HG03575 (cell line): ENCODE measurements around the gene ZMIZ1.
"Not testable (repeated sequence)": the region's sequence is repeated elsewhere in the genome, so short reads cannot be mapped to it uniquely, and the experiment has no call there.

ENCODE experiments used
- ATAC-seq: cut with Tn5 transposase; IDR thresholded peaks from one replicate; pipeline ENCODE4 v1.9.1; 2021; ENCODE audit not compliant: unreplicated experiment, insufficient number of reproducible peaks, low FRiP score; ENCODE audit errors: extremely low read depth

The ZMIZ1 gene

GRCh38 chr10:79274279-79275104 is 205.7 kb downstream of the ZMIZ1 start:
- no peak for ATAC-seq

- no peak for ATAC-seq
Measured at GRCh38 chr10:79275105-79275430, 206.3 kb downstream of the ZMIZ1 start.

- no peak for ATAC-seq
Measured at GRCh38 chr10:79275431-79275851, 206.7 kb downstream of the ZMIZ1 start.

GRCh38 chr10:79277579-79278269 is 209.0 kb downstream of the ZMIZ1 start:
- no peak for ATAC-seq

- ATAC-seq = not testable (repeated sequence)
Measured at GRCh38 chr10:79279047-79279446, 210.3 kb downstream of the ZMIZ1 start.

- no peak for ATAC-seq
Measured at GRCh38 chr10:79280956-79281355, 212.2 kb downstream of the ZMIZ1 start.

GRCh38 chr10:79282388-79282787 is 213.6 kb downstream of the ZMIZ1 start:
- no peak for ATAC-seq

- no peak for ATAC-seq
Measured at GRCh38 chr10:79283616-79284015, 214.8 kb downstream of the ZMIZ1 start.

- ATAC-seq = no peak
Measured at GRCh38 chr10:79284158-79284871, 215.5 kb downstream of the ZMIZ1 start.

GRCh38 chr10:79285315-79286197 is 216.8 kb downstream of the ZMIZ1 start:
- peak; percentile 41 for ATAC-seq

- ATAC-seq = peak; percentile 70
Measured at GRCh38 chr10:79286318-79286951, 217.7 kb downstream of the ZMIZ1 start.

- ATAC-seq = no peak
Measured at GRCh38 chr10:79287973-79288723, 219.4 kb downstream of the ZMIZ1 start.

- no peak for ATAC-seq
Measured at GRCh38 chr10:79289801-79290200, 221.0 kb downstream of the ZMIZ1 start.

GRCh38 chr10:79292026-79292766 is 223.4 kb downstream of the ZMIZ1 start:
- ATAC-seq = no peak

GRCh38 chr10:79292891-79293746 is 224.4 kb downstream of the ZMIZ1 start:
- no peak for ATAC-seq

- ATAC-seq = no peak
Measured at GRCh38 chr10:79293841-79294581, 225.2 kb downstream of the ZMIZ1 start.
